HG02678 (cell line): ENCODE data around the gene PODXL2.
"Not testable (repeated sequence)": the region's sequence is repeated elsewhere in the genome, so short reads cannot be mapped to it uniquely, and the experiment has no call there.

Experiments used
- ATAC-seq: cut with Tn5 transposase; IDR thresholded peaks from one replicate; pipeline ENCODE4 v1.9.1; 2021; ENCODE audit warnings: mild to moderate bottlenecking, moderate library complexity; ENCODE audit not compliant: unreplicated experiment

The PODXL2 gene

DNA sequence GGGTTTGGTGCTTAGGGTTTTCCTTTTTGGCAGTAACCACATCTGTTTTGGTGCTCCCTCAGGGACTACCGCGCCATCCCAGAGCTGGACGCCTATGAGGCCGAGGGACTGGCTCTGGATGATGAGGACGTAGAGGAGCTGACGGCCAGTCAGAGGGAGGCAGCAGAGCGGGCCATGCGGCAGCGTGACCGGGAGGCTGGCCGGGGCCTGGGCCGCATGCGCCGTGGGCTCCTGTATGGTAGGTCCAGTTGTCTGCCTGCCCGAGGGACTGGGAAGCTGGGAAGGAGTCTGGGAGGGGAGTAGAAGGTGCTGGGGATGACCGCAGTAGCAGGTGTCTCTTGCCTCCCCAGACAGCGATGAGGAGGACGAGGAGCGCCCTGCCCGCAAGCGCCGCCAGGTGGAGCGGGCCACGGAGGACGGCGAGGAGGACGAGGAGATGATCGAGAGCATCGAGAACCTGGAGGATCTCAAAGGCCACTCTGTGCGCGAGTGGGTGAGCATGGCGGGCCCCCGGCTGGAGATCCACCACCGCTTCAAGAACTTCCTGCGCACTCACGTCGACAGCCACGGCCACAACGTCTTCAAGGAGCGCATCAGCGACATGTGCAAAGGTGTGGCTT lies 24.3 kb upstream of the PODXL2 start:
- ATAC-seq, result no peak

- not testable (repeated sequence) for ATAC-seq
These were observed 23.4 kb upstream of the PODXL2 start for GRCh38 chr3:127605547-127605946.

GRCh38 chr3:127606086-127606805 lies 22.7 kb upstream of the PODXL2 start:
- ATAC-seq, result no peak

DNA sequence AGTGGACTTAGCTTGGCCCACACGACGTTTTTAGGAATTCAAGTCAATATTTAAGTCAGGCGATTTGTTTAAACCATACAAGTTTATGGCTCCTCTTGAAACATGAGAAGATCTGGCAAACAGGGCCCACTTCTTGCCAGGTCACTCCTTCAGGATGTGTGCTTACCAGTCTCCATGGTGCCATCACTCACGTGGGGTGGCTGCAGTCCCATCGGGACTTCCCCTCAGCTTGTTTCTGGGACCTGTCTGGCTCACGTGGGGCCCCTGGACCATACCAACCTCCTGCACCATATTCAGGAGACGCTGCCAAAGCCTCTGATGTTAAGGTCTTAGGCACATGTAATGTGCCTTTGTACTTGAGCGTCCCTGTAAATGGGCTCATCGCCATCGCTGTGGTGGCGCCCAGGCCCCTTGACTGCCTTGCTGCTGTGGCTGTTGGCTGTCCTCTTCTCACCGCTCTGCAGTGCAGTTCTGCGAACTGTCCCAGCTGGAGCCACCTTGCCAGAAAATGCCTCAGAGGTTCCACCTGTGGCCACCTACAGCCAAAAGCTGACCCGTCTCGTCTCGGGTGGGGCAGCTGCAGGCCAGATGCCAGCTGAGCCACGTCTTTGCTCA lies 21.9 kb upstream of the PODXL2 start:
- no peak for ATAC-seq

DNA sequence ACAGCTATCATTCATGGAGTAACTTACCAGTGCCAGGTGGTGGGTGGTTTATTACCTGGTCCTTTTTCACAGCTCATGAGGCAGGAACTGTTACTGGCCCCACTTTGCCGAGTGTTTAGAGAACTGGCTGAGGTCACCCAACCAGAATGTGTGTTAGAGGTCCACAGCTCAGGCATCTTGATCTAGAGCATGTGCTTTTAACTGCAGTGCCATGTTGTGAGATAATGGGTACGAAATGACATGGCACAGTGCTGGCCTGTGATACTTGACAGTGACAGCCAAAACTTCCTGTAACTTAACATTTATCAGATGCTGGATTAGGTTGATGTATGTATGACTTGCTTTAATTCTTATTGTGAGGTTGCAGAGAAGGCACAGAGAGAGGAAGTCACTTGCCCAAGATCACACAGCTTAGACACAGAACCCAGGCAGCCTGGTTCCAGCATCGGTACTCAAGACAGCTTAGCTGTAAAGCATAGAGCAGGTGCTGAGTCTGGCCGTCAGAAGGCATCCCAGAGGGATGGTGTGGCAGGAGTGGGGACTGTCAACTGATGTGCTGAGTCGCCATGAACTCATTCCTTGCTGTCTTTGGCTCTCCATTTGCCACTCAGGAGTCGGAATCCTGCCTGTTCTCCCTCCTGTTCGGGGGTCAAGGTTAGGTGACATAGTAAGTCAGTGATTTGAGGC lies 21.2 kb upstream of the PODXL2 start:
- no peak for ATAC-seq

GRCh38 chr3:127608362-127608718 lies 20.6 kb upstream of the PODXL2 start:
- no peak for ATAC-seq

DNA sequence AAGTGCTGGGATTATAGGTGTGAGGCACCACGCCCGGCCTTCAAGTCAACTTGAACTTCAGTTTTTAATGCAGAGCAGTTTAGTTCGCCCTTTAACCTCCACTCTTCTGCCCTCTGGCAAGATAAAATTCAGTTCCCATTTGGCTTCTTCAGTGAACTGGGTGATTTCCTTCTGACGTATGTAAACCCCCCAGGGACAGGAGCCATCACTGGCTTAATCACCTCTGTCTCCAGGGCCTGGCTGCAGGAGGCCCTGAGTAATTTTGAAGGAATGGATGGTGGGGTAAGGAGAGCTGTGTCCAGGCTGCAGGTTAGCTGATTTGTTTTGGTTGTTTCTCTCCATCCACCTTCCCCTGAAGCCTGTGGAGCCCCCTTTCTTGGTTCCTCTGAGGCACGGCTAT lies 18.9 kb upstream of the PODXL2 start:
- no peak for ATAC-seq

DNA sequence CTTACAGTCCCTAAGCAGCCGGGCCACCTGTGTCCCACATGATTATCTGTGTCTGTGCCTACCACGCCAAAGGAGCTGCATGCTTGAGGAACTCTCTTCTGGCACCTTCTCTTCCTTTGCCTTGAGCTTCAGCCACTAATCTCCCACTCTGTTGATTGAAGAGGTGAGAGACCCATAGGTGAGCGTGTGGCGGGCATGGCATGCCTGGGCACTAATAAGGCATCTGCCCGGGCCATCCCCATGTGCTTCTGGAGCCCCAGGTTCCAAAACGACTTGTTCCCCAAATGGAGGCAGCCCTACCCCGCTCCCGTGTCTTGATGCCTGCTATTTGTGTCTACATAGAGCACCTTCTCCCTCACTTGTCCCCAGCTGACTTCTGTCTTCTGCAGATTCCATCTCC lies 17.7 kb upstream of the PODXL2 start:
- no peak for ATAC-seq

- no peak for ATAC-seq
These were observed 16.0 kb upstream of the PODXL2 start for GRCh38 chr3:127612966-127613365.

DNA sequence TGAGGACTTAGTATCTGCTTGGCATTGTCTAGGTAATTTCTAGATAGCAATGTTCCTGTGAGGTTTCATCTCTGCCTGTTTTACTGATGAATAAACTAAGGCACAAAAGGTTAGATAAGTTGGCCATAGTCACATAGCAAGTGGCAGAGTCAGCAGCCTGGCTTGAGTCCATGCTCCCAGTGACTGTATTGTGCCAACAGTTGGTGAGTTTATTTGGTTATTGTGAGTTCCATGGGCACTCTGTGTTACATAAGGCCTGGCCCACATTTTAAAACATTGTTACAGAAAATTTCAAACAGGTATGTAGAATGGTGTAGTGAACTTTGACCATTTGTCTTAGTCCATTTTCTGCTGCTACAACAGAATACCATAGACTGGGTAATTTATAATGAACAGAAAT lies 15.6 kb upstream of the PODXL2 start:
- no peak for ATAC-seq

- ATAC-seq, result no peak
These were observed 13.9 kb upstream of the PODXL2 start for GRCh38 chr3:127614928-127615589.

GRCh38 chr3:127615631-127616305 lies 13.2 kb upstream of the PODXL2 start:
- ATAC-seq, result no peak

GRCh38 chr3:127616836-127617605 lies 12.0 kb upstream of the PODXL2 start:
- ATAC-seq, result no peak

DNA sequence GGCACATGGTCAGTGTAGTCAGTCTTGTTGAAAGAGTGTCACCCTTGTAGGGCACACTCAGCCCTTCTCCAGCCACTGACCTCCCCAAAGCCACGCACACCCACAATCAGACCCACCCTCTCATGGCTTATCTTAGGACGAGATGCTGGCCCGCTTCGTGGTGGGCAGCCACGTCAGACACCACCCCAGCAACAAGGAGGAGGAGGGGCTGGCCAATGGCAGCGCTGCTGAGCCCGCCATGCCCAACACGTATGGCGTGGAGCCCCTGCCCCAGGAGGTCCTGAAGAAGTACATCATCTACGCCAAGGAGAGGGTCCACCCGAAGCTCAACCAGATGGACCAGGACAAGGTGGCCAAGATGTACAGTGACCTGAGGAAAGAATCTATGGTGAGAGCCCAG lies 10.1 kb upstream of the PODXL2 start:
- ATAC-seq, result no peak

- no peak for ATAC-seq
These were observed 8.2 kb upstream of the PODXL2 start for GRCh38 chr3:127620637-127621375.

DNA sequence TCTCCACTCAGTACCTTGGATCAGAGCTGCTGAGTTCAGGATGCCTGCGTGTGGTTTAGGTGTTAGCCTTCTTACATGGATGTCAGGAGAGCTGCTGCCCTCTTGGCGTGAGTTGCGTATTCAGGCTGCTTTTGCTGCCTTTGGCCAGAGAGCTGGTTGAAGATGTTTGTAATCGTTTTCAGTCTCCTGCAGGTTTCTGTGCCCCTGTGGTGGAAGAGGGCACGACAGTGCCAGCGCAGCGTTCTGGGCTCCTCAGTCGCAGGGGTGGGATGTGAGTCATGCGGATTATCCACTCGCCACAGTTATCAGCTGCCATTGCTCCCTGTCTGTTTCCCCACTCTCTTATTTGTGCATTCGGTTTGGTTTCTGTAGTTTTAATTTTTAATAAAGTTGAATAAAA lies 7.0 kb upstream of the PODXL2 start:
- no peak for ATAC-seq

GRCh38 chr3:127622772-127623576 lies 6.0 kb upstream of the PODXL2 start:
- no peak for ATAC-seq

GRCh38 chr3:127624063-127624462 lies 4.9 kb upstream of the PODXL2 start:
- ATAC-seq, result no peak

GRCh38 chr3:127625821-127626220 lies 3.2 kb upstream of the PODXL2 start:
- no peak for ATAC-seq
